GM13977 (cell line): Measurements from ENCODE around the gene DEPDC1.

Source experiments
- DNase-seq: peaks from one replicate; pipeline ENCODE4 v3.0.0; 2012; ENCODE audit warnings: low spot score
- in situ Hi-C: fragments of 300-500 bp; cut with MboI; formaldehyde crosslinking; loops from one replicate; pipeline ENCODE4 v1.12.0; 2022; ENCODE audit warnings: low sequenced_read_pairs, low pct_unique_long_range_greater_than_20kb, mixed read lengths, inconsistent platforms; ENCODE audit not compliant: unreplicated experiment
- TF ChIP-seq, protein P1 (sequence below): IDR thresholded peaks from 2 replicates; pipeline ENCODE4 v1.5.1; 2012; ENCODE audit warnings: mild to moderate bottlenecking, control low read depth; ENCODE audit not compliant: insufficient read depth; ENCODE audit errors: extremely low read depth, missing control alignments

DEPDC1 gene

DNA sequence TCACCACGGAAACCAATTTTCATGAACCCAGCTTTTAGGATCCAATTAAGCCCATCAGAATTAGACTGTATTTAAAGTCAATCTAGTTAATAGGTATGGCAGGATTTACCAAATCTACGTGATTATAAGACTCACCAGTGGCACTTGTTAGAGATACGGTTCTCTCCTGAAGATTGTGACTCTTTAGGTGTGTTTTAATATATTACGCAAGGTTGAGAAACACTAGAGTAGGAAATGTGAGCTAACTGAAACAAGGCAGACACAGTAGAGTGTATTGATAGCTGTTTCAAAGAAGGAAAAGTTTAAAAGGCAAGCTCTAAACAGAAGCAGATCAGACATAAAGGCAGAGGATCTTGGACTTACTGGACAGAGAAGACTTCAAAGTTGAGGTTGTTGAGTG is 35.9 kb downstream of the DEPDC1 start:
- in situ Hi-C loops: no loop called here
- TF ChIP-seq, protein P1, sequence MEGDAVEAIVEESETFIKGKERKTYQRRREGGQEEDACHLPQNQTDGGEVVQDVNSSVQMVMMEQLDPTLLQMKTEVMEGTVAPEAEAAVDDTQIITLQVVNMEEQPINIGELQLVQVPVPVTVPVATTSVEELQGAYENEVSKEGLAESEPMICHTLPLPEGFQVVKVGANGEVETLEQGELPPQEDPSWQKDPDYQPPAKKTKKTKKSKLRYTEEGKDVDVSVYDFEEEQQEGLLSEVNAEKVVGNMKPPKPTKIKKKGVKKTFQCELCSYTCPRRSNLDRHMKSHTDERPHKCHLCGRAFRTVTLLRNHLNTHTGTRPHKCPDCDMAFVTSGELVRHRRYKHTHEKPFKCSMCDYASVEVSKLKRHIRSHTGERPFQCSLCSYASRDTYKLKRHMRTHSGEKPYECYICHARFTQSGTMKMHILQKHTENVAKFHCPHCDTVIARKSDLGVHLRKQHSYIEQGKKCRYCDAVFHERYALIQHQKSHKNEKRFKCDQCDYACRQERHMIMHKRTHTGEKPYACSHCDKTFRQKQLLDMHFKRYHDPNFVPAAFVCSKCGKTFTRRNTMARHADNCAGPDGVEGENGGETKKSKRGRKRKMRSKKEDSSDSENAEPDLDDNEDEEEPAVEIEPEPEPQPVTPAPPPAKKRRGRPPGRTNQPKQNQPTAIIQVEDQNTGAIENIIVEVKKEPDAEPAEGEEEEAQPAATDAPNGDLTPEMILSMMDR: no peak
- no peak for DNase-seq

DNA sequence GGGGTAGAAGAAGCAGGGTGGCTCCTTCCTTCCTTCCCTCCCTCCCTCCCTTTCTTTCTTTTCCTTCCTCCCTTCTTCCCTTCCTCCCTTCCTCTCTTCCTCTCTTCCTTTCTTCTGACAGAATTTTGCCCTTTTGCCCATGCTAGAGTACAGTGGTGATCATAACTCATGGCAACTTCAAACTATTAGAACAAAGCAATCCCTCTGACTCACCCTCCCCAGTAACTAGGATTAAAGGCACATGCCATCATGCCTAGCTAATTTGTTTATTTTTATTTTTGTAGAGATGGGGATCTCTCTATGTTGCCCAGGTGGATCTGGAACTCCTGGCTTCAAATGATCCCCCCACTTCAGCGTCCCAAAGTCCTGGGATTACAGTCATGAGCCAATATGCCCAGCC is 37.1 kb downstream of the DEPDC1 start:
- no peak for DNase-seq
- in situ Hi-C loops: no loop called here
- TF ChIP-seq, protein P1: no peak

DNA sequence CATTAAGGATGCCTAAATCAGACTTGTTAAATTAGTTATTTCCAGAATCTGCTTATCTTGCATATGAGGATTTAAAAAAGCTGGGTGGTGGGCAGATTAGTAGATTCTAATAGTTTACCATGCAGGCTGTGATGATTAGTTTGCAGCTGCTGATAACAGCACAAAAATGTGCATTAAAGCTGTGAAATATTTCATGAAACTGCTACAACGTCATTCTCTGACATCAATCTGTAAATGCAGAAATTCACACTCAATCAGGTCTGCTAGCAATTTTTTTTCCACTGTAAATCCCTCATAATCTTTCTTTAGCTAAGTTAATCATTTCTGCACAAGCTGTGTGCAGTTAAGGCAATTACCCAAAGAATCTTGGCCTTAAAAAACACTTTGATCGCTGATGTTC is 37.8 kb downstream of the DEPDC1 start:
- TF ChIP-seq, protein P1: no peak
- in situ Hi-C loops: no loop called here

DNA sequence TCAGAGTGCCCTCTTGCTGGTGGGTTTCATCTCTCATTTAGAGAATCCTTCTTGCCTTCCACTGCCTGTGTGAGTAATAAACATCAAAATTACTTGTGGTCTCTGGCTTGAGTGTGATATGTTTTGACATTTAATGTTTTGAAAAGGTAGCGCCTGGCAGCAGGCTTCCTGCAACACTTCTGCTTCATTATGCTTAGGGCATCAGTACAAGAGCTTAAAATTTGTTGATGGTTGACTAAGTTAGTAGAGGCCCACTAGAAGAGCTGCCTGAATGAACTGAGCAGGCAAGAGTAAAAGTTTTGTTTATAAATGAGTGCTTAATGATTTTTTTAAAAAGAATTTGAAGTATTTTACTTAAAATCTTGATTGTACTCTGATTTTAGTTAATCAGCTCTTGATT is 40.7 kb downstream of the DEPDC1 start:
- DNase-seq: no peak
- in situ Hi-C loops: no loop called here
- TF ChIP-seq, protein P1: no peak

More for the DNA sequence above, 37.8 kb downstream of the DEPDC1 start:
- DNase-seq: no peak

DNA sequence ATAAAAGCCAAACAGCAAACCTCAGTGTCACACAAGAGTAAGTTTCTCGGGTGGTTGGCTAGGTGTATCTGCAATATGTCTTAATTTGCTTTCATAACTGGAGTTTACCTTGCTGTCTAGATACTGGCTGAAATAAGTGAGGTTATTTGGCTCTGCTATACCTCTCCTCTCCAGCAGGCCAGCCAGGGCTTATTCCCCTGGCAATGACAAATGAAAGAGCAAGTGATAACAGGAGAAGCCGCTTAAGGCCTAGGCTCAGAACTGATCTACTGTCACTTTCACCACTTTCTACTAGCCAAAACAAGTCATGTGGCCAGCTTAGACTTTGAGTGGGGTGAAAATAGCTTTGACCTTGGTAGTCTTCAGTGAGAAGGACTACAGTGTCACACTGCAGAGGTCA is 42.3 kb downstream of the DEPDC1 start:
- DNase-seq: no peak
- in situ Hi-C loops: no loop called here
- TF ChIP-seq, protein P1: no peak

DNA sequence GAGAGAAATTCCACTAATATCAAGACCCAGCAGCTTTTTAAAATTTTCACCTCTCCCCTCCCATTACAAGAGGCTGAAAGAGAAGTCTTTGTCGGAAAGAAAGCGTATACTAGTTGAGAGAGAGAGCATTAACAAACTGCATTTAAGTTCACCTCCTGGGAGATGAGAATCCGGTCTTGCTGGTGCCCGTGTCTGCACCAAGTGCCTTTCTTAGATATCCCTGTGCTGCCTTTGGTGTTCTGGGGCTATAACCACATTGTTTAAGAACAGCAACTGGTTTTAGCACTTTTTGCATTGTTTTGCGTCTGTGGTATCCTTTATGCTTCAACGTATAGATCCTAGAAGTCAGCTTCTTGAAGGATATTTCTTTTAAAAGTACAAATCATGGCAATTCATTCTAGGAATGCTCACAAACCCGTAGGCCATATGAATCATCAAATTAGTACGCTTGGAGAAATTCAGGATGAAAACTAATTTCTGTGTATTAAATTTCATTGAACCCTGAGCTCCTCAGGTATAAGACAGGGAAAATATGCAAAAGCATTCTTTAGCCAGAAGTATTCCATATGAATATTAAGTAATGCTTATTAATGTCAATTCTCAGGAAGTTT is 43.7 kb downstream of the DEPDC1 start:
- in situ Hi-C loops: no loop called here
- DNase-seq: no peak
- TF ChIP-seq, protein P1: no peak

DNA sequence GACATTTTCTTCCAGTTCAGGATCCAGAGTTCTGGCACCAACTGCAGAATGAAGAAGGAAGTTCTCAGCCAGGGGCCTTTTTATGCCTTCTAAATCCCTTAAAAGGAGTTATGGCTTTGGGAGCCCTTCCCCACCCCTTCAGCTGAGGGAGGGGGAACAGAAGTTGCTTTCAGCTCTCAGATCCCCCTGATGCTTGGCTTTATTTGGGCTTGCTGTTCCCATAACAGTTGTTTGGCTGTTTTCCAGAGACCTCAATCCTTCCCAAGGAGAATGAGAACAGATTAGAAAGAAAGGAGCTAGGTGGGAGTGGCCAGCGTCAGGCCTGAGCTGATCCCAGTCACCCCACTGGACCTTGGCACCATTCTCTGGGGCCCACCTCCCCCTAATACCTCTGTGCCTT is 47.0 kb downstream of the DEPDC1 start, which contains the start of gene RPE65:
Gene RPE65 (minus strand): TSS at position 54 of the 400 bp plus-strand sequence. CDS start 49 bp downstream, at position 5.
- in situ Hi-C loops: no loop called here
- TF ChIP-seq, protein P1: no peak
- DNase-seq: no peak
